ENCODE results near the gene AGGF1.

DNA sequence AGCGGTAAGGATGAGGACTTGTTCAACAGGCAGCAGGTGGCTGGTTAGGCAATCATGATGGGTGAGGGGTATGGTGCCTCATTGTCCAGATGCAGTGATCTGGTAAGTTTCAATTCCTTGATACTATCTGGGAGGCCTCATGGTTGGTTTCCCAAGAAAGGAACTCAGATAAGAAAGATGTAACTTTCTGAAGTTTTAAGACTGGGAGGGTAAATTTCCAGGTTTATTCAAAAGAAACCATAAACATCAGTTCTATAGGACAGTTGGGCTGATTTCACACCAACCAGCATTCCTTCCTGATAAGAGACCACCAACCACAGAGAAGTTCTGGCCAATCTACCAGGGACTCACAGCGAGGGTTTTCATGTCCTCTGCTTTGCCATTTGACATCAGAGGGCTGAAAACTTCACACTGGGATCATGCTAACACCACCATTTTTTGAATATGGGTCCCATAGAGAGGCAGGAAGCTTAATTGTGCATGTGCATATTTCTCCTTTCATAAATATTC lies 773 bp upstream of the AGGF1 start:
- no peak for TF ChIP-seq CTCF (conservative IDR thresholded peaks at IDR 0.05)
- TF ChIP-seq ZFX (IDR thresholded peaks at IDR 0.05) = no peak

Measured in C4-2B (cell line).